Activated CD4-positive, alpha-beta T cell treated with anti-CD3 and anti-CD28 coated beads for 48 hours (primary cell): ENCODE data around the gene ANO10.

Experiments
- DNase-seq: peaks from one replicate; pipeline ENCODE4 v3.0.0-alpha.2; 2020

ANO10 gene

GRCh38 chr3:43343185-43343584, 278.6 kb downstream of the ANO10 start:
- DNase-seq, result no peak

GRCh38 chr3:43341788-43342187, 280.0 kb downstream of the ANO10 start:
- DNase-seq, result no peak

- DNase-seq, result no peak
Measured at GRCh38 chr3:43340403-43340802, 281.4 kb downstream of the ANO10 start.

- no peak for DNase-seq
Measured at GRCh38 chr3:43338295-43338694, 283.5 kb downstream of the ANO10 start.

- no peak for DNase-seq
Measured at GRCh38 chr3:43335799-43336198, 286.0 kb downstream of the ANO10 start.

GRCh38 chr3:43334976-43335375, 286.8 kb downstream of the ANO10 start:
- no peak for DNase-seq

- DNase-seq, result no peak
Measured at GRCh38 chr3:43331381-43331780, 290.4 kb downstream of the ANO10 start.

- DNase-seq, result no peak
Measured at GRCh38 chr3:43330981-43331380, 290.8 kb downstream of the ANO10 start.

GRCh38 chr3:43328653-43329052, 293.2 kb downstream of the ANO10 start:
- no peak for DNase-seq

- DNase-seq, result no peak
Measured at GRCh38 chr3:43327582-43327979, 294.2 kb downstream of the ANO10 start.

GRCh38 chr3:43326891-43327581, 294.8 kb downstream of the ANO10 start:
- no peak for DNase-seq

- no peak for DNase-seq
Measured at GRCh38 chr3:43323541-43323940, 298.3 kb downstream of the ANO10 start.

GRCh38 chr3:43320288-43320687, 301.5 kb downstream of the ANO10 start:
- DNase-seq, result no peak

GRCh38 chr3:43319794-43320193, 302.0 kb downstream of the ANO10 start:
- DNase-seq, result no peak

- DNase-seq, result no peak
Measured at GRCh38 chr3:43319376-43319775, 302.4 kb downstream of the ANO10 start.

GRCh38 chr3:43317461-43318316, 304.1 kb downstream of the ANO10 start:
- DNase-seq, result no peak

GRCh38 chr3:43316783-43317460, 304.9 kb downstream of the ANO10 start:
- no peak for DNase-seq
